H54 (cell line): Measurements from ENCODE around the gene IFTAP.
A peak's percentile ranks its signal among the peaks of the same experiment; 100 is the strongest.

Source experiments
- DNase-seq: peaks from one replicate; pipeline ENCODE4 v3.0.0; 2011; ENCODE audit warnings: low spot score, mixed read lengths; ENCODE audit not compliant: insufficient read length
- FAIRE-seq: peaks from 3 replicates; lab custom pipeline; 2011; peaks lifted over from hg19 to GRCh38; lab: Jason Lieb, UNC
- POLR2A ChIP-seq: IDR thresholded peaks from 2 replicates; pipeline ENCODE4 v1.6.1; 2011; ENCODE audit warnings: low read depth, mild to moderate bottlenecking, low read length

IFTAP gene

GRCh38 chr11:36608491-36609199 lies 14.3 kb downstream of the IFTAP start:
- no peak for DNase-seq
- TF ChIP-seq POLR2A = no peak
- no peak for FAIRE-seq

- no peak for DNase-seq
- no peak for FAIRE-seq
- no peak for TF ChIP-seq POLR2A
These were observed 15.1 kb downstream of the IFTAP start for GRCh38 chr11:36609383-36609782.

- no peak for TF ChIP-seq POLR2A
- FAIRE-seq = peak; percentile 76
These were observed 21.5 kb downstream of the IFTAP start for GRCh38 chr11:36615826-36616225.

GRCh38 chr11:36617543-36618362 lies 23.5 kb downstream of the IFTAP start:
- DNase-seq (no peak), FAIRE-seq (peak; percentile 30)
- TF ChIP-seq POLR2A = no peak

More at GRCh38 chr11:36615826-36616225, 21.5 kb downstream of the IFTAP start:
- no peak for DNase-seq

- FAIRE-seq (no peak), DNase-seq (no peak)
- no peak for TF ChIP-seq POLR2A
These were observed 24.2 kb downstream of the IFTAP start for GRCh38 chr11:36618363-36619047.

GRCh38 chr11:36619502-36619901 lies 25.2 kb downstream of the IFTAP start:
- no peak for DNase-seq
- peak; percentile 55 for FAIRE-seq
- no peak for TF ChIP-seq POLR2A

- DNase-seq = no peak
- no peak for FAIRE-seq
- TF ChIP-seq POLR2A = no peak
These were observed 25.9 kb downstream of the IFTAP start for GRCh38 chr11:36620246-36620645.

GRCh38 chr11:36622431-36623136 lies 28.3 kb downstream of the IFTAP start:
- DNase-seq = peak; percentile 3

GRCh38 chr11:36623494-36623893 lies 29.2 kb downstream of the IFTAP start:
- FAIRE-seq (peak; percentile 43), DNase-seq (no peak)
- TF ChIP-seq POLR2A = no peak

More at GRCh38 chr11:36622431-36623136, 28.3 kb downstream of the IFTAP start:
- peak; percentile 96 for FAIRE-seq
- no peak for TF ChIP-seq POLR2A

- no peak for TF ChIP-seq POLR2A
- no peak for DNase-seq
- no peak for FAIRE-seq
These were observed 32.7 kb downstream of the IFTAP start for GRCh38 chr11:36627006-36627405.

- FAIRE-seq (no peak), DNase-seq (no peak)
- TF ChIP-seq POLR2A = no peak
These were observed 33.2 kb downstream of the IFTAP start for GRCh38 chr11:36627471-36627870.

GRCh38 chr11:36628141-36628540 lies 33.8 kb downstream of the IFTAP start:
- TF ChIP-seq POLR2A = no peak
- DNase-seq (no peak), FAIRE-seq (no peak)

- DNase-seq (no peak), FAIRE-seq (peak; percentile 81)
- TF ChIP-seq POLR2A = no peak
These were observed 34.5 kb downstream of the IFTAP start for GRCh38 chr11:36628765-36629244.
